ENCODE data around the gene GRIK1.

GRCh38 chr21:29658934-29659203 lies 280.9 kb downstream of the GRIK1 start:
- no peak for TF ChIP-seq CTCF (IDR thresholded peaks at IDR 0.05)
- no peak for TF ChIP-seq EP300 (IDR thresholded peaks at IDR 0.05)

Measured in tibial nerve (tissue), 4 donors.